Measurements from ENCODE around the gene ITGBL1. TPM values are rescaled to one million over a fixed set of nuclear protein-coding genes. Genes with fewer than 3 reads are reported as not detected.

The ITGBL1 gene
- total RNA-seq, 1 experiment from 2014 or later: 0.22 TPM

DNA sequence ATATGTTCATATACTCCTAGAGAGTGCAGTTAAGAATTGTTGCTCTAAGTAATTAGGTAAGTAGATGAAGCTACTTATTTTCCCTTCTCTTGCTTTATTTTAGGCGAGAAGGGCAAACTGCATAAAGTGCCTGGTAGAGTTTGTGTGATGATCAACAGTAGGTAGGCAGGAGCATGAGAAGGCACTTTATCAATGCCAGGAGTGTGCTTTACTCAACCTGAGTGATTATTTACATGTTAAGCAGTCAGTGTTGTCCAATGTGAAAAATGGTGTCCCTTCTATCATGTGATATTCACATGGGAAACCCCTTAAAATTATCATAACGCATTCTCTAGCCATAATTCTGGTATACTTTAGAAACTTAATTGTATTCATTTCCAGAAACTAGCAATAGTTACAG, 294.0 kb downstream of the ITGBL1 start (continued):
- no peak for TF ChIP-seq NFYB (CRISPR knock-in tag; conservative IDR thresholded peaks at IDR 0.05; ENCODE audit: low read depth)
- TF ChIP-seq ZNF219 (CRISPR knock-in tag; IDR thresholded peaks at IDR 0.05; ENCODE audit: borderline replicate concordance): no peak
- TF ChIP-seq TCF7 (CRISPR knock-in tag; IDR thresholded peaks at IDR 0.05; ENCODE audit: low read depth): no peak

DNA sequence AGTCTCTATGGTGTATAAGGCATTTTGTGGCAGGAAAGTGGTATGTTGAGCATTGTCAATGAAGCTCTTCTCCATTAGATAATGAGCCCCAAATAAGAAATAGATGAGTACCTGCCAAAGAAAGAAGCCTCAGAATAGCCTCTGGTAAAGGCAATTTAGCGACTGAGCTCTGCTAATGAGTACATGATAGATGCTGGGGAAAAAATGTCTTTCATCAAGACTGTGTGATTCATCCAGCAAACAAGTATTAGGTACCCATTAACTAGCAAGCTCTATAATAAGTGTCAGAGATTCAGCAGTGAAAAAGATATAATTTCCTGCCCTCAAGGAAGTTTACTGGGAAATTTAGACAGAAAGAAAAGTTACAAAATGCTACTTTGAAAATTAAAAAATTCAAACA, 294.6 kb downstream of the ITGBL1 start:
- Mint-ChIP-seq H3K27ac (no peak overlapping the region), H3K9me3 (no peaks in the 10 kb centered on the region), H3K27me3 (ENCODE audit: low read depth) (no peaks in the 10 kb centered on the region), H3K4me1 (peaks cover 24% of the 10 kb centered on the region), H3K4me3 (no peak overlapping the region), H3K36me3 (no peaks in the 10 kb centered on the region)
- no peak for DNase-seq (ENCODE audit: low spot score)
- ChIA-PET CTCF (no interaction called here), POLR2A (no interaction called here)
- TF ChIP-seq, protein P1, sequence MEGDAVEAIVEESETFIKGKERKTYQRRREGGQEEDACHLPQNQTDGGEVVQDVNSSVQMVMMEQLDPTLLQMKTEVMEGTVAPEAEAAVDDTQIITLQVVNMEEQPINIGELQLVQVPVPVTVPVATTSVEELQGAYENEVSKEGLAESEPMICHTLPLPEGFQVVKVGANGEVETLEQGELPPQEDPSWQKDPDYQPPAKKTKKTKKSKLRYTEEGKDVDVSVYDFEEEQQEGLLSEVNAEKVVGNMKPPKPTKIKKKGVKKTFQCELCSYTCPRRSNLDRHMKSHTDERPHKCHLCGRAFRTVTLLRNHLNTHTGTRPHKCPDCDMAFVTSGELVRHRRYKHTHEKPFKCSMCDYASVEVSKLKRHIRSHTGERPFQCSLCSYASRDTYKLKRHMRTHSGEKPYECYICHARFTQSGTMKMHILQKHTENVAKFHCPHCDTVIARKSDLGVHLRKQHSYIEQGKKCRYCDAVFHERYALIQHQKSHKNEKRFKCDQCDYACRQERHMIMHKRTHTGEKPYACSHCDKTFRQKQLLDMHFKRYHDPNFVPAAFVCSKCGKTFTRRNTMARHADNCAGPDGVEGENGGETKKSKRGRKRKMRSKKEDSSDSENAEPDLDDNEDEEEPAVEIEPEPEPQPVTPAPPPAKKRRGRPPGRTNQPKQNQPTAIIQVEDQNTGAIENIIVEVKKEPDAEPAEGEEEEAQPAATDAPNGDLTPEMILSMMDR (IDR thresholded peaks at IDR 0.05): no peak
- no peak for TF ChIP-seq ZNF121 (CRISPR knock-in tag; IDR thresholded peaks at IDR 0.05)
- TF ChIP-seq NFYB (CRISPR knock-in tag; conservative IDR thresholded peaks at IDR 0.05; ENCODE audit: low read depth): no peak
- ATAC-seq: no peak

DNA sequence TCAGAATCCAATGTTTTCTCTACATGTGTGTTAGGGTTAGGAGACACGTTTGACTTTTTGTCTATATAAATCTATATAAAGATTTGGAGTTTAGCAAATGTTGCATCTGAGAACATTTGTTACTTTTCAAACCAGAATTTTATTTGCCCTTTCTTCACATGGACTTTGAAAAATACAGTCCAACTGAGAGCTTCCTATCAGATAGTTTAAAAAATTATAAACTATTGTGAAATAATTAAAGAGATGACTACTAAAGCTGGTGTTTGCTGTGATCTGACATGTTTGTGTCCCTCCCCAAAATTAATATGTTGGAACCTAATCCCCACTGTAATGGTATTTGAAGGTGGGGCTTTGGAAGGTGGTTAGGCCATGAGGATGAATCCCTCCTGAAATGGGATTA, 297.1 kb downstream of the ITGBL1 start:
- POLR2A ChIA-PET: no interaction called here
- DNase-seq (ENCODE audit: low spot score): no peak
- Mint-ChIP-seq H3K36me3 (no peaks in the 10 kb centered on the region), H3K4me1 (peaks cover 16% of the 10 kb centered on the region), H3K27ac (no peak overlapping the region), H3K4me3 (no peak overlapping the region), H3K27me3 (ENCODE audit: low read depth) (no peaks in the 10 kb centered on the region), H3K9me3 (no peaks in the 10 kb centered on the region)
- no peak for ATAC-seq
- TF ChIP-seq, protein P2, sequence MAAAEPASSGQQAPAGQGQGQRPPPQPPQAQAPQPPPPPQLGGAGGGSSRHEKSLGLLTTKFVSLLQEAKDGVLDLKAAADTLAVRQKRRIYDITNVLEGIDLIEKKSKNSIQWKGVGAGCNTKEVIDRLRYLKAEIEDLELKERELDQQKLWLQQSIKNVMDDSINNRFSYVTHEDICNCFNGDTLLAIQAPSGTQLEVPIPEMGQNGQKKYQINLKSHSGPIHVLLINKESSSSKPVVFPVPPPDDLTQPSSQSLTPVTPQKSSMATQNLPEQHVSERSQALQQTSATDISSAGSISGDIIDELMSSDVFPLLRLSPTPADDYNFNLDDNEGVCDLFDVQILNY (CRISPR knock-in tag; IDR thresholded peaks at IDR 0.05): no peak
- TF ChIP-seq, protein P3, sequence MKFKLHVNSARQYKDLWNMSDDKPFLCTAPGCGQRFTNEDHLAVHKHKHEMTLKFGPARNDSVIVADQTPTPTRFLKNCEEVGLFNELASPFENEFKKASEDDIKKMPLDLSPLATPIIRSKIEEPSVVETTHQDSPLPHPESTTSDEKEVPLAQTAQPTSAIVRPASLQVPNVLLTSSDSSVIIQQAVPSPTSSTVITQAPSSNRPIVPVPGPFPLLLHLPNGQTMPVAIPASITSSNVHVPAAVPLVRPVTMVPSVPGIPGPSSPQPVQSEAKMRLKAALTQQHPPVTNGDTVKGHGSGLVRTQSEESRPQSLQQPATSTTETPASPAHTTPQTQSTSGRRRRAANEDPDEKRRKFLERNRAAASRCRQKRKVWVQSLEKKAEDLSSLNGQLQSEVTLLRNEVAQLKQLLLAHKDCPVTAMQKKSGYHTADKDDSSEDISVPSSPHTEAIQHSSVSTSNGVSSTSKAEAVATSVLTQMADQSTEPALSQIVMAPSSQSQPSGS (CRISPR knock-in tag; IDR thresholded peaks at IDR 0.05; ENCODE audit: borderline replicate concordance, low read depth): no peak
- TF ChIP-seq GRHL2 (CRISPR knock-in tag; IDR thresholded peaks at IDR 0.05; ENCODE audit: insufficient replicate concordance, severe bottlenecking): no peak
- TF ChIP-seq, protein P4, sequence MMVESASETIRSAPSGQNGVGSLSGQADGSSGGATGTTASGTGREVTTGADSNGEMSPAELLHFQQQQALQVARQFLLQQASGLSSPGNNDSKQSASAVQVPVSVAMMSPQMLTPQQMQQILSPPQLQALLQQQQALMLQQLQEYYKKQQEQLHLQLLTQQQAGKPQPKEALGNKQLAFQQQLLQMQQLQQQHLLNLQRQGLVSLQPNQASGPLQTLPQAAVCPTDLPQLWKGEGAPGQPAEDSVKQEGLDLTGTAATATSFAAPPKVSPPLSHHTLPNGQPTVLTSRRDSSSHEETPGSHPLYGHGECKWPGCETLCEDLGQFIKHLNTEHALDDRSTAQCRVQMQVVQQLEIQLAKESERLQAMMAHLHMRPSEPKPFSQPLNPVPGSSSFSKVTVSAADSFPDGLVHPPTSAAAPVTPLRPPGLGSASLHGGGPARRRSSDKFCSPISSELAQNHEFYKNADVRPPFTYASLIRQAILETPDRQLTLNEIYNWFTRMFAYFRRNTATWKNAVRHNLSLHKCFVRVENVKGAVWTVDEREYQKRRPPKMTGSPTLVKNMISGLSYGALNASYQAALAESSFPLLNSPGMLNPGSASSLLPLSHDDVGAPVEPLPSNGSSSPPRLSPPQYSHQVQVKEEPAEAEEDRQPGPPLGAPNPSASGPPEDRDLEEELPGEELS (CRISPR knock-in tag; IDR thresholded peaks at IDR 0.05): no peak
- TF ChIP-seq ZNF263 (CRISPR knock-in tag; IDR thresholded peaks at IDR 0.05; ENCODE audit: low read depth): no peak
- TF ChIP-seq GABPB1 (CRISPR knock-in tag; IDR thresholded peaks at IDR 0.05): no peak
- TF ChIP-seq, protein P5, sequence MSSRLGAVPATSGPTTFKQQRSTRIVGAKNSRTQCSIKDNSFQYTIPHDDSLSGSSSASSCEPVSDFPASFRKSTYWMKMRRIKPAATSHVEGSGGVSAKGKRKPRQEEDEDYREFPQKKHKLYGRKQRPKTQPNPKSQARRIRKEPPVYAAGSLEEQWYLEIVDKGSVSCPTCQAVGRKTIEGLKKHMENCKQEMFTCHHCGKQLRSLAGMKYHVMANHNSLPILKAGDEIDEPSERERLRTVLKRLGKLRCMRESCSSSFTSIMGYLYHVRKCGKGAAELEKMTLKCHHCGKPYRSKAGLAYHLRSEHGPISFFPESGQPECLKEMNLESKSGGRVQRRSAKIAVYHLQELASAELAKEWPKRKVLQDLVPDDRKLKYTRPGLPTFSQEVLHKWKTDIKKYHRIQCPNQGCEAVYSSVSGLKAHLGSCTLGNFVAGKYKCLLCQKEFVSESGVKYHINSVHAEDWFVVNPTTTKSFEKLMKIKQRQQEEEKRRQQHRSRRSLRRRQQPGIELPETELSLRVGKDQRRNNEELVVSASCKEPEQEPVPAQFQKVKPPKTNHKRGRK (CRISPR knock-in tag; IDR thresholded peaks at IDR 0.05; ENCODE audit: borderline replicate concordance): no peak
- CTCF ChIA-PET: no interaction called here

DNA sequence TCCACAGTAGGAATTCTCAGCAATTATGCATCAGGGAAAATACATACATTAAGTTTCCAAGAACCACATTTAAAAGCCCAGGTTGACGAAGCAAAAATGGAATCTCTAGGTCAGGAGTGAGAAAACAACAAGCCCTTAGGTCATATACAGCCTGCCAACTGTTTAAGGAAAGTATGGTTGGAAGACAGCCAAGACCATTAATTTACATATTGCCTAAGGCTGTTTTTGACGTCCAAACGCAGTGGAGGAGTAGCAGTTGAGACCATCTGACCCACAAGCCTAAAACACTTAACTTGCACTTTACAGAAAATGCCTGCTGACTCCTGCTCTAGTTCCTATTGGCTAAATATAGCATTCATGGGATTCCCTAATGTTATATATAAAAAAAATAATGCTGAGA, 299.0 kb downstream of the ITGBL1 start:
- Mint-ChIP-seq H3K4me1 (peaks cover 25% of the 10 kb centered on the region), H3K4me3 (no peak overlapping the region), H3K36me3 (no peaks in the 10 kb centered on the region), H3K27me3 (ENCODE audit: low read depth) (no peaks in the 10 kb centered on the region), H3K9me3 (no peaks in the 10 kb centered on the region), H3K27ac (0 out of 2 replicates have a peak overlapping the region, but pooled peaks have one; percentile 44)
- TF ChIP-seq GRHL2 (CRISPR knock-in tag; IDR thresholded peaks at IDR 0.05; ENCODE audit: insufficient replicate concordance, severe bottlenecking): no peak
- ChIA-PET CTCF (no interaction called here), POLR2A (no interaction called here)
- peak; percentile 81 for ATAC-seq
- no peak for DNase-seq (ENCODE audit: low spot score)
